Pulmonary artery endothelial cell (primary cell): Measurements from ENCODE around the gene TMEM140. TPM values are rescaled to one million over a fixed set of nuclear protein-coding genes. Genes with fewer than 3 reads are reported as not detected.
"Not testable (repeated sequence)": the region's sequence is repeated elsewhere in the genome, so short reads cannot be mapped to it uniquely, and the experiment has no call there.

Source experiments
- DNase-seq: peaks from one replicate; pipeline ENCODE4 v3.0.0-alpha.2; 2011; ENCODE audit warnings: low read depth, low spot score
- total RNA-seq: library from RNA; depleted of rRNA; stranded (reverse); fragments of >200 nt; gene quantifications from 2 replicates; pipeline ENCODE4 v1.2.3, GENCODE V29; 2014

The TMEM140 gene
- total RNA-seq, 1 donor from 2014 or later: 13.4 TPM

DNA sequence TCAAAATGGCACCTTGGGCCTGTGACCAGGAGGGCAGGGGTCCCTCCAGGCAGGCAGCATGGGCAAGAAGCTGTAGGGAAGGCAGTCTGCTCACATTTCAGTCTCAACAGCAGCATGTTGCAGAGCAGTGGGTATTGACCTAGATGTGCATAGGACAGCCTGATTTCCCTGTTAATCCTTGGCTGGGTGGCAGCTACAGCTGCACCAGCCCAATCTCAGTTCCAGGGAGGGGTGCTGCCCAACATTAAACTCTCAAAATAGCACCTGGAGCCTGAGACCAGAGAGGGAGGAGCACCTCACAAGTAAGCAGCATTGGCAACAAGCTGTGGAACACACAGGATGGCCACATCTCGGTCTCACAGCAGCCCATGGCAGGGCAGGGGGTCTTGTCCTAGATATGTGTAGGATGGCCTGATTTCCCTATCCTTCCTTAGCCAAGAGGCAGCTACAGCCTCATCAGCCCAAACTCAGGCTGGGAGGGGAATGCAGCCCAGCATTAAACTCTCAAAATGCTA, 10.3 kb downstream of the TMEM140 start:
- no peak for DNase-seq

DNA sequence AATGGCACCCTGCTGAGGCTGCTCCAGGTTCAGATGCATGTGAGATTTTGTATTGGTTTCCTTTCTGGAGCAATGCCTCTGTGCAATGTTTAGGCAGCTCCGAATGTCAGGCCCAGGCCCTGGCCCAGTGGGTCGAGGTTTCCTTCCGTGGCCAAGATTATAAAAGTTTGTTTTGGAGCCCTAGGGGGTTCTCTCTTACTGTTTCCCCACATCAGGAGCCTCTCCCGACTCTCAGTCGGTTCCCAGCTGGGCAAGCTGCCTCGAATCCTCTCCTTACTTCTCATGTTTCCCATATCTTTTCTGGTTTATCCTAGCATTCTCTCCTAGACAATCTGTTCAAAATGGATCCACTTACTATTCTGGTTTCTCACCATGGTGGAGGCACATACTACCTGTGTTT, 11.0 kb downstream of the TMEM140 start:
- no peak for DNase-seq

DNA sequence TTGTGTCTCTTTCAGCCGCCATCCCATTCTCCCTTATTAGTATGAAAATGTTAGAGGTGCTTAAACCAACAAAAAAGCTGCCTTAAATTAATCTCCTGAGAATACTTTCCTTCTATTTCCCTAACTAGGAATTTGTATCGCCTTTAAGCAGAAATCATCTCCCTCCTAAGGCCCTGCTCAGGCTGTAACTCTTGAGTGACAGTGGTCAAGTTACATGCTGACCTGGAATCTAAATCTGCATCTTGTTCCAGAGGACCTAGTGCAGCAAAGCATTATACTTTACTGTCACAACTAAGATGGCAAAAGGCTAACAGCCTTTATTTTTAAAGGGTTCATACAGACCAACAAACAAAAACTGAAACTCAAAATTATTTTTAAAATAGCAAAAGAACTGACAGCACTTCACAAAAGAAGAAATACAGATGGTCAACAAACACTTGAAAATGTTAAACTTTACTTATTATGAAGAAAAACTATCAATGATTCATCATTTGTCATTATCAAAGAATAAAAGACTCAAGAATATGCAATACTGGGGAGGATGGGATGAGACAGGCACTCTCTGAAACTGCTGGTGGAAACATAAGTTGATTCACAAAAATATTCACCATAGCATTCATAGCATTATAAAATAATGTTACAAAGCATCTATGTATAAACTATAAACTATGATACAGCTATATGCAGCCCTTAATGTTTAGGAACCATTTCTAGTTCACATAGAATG, 11.7 kb downstream of the TMEM140 start:
- DNase-seq: no peak

- DNase-seq: peak; percentile 66
Measured at GRCh38 chr7:135160098-135160857, 12.4 kb downstream of the TMEM140 start.

DNA sequence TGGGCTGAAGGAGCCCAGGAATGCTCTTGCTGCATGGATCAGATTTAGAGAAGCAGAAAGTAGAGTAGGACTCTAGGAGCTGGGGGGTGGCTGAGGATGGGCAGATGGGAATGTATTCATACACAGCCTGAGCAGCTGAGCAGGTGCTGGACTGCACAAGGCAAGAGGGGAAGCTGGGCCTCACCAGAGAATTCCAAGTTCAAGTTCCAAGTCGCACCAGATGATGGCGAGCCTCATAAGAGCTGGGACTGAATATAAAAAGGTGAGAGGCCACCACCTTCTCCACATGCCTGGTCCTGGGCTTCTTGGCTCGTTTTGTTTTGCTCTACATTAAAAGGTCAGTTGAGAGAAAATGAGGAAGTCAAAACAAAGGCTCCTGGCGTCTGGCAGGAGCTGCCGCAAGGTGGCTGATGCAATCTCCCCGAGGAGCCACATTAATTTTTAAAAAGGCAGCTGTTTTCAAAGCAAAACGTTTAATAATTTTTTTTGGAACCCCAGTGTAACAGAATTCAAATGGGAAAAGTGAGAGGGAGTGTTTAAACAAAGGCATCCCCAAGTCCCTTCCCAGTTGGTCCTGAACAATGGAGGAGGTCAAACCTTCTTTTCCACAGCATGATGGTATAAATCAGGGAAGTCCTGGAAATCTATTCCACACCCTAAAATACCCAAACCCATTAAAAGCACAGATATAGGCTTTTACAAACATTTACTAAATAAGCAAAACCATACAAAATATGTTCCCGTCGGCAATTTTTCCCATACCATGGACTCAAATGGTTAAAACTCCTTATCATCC, 13.2 kb downstream of the TMEM140 start:
- DNase-seq: no peak

- DNase-seq: no peak
Measured at GRCh38 chr7:135161669-135162068, 13.8 kb downstream of the TMEM140 start.

- no peak for DNase-seq
Measured at GRCh38 chr7:135162382-135163001, 14.6 kb downstream of the TMEM140 start.

- DNase-seq: no peak
Measured at GRCh38 chr7:135164357-135165061, 16.6 kb downstream of the TMEM140 start.

DNA sequence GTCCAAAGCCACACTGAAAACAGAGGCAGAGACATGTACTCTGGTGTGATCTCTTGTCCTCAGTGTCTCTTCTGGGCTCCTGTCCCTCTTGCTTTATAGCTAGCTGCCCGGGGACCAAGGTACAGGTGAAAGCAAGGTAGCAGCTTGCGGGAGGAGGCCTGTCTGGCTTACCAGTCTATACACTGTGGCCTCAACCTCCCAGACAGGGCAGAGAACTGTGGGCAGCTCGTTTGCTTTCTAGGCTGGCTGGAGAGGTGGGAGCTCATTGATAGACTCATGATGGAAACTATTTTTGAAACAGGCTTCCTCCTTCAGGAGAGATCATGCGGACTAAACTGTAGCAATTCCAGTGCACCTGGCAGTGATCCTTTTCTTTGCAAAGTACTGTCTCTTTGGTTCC, 18.0 kb downstream of the TMEM140 start:
- no peak for DNase-seq

DNA sequence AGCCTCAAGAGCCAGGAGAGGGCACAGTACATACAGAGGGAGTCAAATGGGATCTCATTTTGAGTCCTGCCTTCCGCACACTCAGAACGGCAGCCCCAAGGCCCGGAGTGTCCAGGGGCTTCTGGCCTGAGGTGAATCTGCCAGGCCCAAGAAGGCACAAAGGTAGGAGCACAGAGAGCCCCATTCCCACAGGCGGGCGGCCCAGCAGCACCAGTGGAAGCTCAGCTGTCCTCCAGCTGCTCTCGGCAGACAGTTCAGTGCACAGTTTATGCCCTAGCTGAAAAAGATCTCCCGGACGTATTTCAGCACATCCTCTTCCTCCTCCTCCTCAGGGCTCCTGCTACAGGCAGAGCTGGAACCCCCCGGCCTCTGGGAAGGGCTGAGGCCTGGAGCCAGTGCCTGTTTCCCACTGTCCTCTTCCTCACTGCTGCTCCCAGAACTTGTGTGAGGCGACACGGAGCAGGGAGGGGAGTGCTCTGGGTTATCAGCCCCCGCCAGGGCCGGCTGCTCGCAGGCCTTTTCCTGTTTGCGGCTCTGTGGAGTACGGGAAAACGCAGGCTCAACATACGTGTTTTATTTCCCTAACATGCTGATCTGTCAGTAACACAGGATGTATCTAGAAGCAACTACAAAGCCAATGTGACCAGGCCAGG, 18.6 kb downstream of the TMEM140 start:
- no peak for DNase-seq

DNA sequence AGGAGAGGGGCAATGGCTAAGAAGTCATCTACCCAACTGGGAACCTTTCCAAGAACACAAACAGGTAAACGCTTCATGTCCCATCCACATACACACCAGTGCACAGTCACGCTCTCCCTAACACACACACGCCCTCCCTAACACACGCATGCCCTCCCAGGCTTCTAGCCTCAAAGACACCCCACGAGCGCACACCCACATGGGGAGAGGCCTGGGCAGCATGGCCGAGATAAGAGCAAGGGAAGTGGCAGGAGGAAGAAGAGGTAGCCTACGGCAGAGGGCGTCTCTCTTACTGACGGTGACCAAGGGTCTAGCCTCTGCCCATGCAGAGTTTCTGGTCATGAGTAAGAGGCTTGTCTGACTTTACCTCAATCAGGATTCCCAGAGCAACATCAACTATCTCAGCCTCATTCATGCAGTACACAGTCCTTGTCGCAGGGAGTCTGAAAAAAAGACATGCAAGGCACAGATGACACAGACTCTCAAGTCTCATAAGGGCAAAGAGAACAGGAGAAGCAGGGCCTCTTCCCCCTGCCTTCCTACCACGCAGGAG, 19.6 kb downstream of the TMEM140 start:
- DNase-seq: no peak

- DNase-seq: no peak
Measured at GRCh38 chr7:135168001-135168400, 20.1 kb downstream of the TMEM140 start.

DNA sequence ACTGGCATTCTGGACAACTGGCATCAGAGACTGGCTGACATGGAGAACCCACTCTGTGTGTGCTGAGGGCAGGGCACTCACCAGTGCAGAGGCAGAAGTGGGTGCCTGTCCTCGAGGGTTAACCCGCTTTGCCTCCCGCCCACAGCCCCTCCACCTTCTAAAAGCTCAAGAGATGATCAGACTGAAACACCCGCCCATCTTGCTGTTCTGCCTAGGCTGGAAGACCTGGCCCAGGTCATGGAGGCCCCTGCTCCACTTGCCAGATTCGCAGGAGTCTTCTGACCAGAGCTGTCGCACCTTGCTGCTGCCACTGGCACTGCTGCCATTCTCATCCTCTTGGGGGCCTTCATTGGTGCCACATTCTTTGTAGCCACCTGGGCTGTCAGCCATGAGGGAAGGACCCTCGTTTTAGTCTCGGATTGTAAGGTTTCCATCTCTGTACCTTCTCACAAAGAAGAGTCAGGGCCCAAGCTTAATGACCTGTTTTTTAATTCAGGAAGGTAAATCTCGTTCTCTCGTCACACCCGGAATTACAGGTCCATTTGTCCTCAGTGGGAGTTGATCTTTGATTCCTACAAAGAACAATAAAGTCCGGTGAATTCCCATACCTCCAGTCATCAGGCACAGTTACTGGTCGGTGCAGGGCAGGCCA, 20.7 kb downstream of the TMEM140 start:
- no peak for DNase-seq

- no peak for DNase-seq
Measured at GRCh38 chr7:135169141-135169963, 21.5 kb downstream of the TMEM140 start.

GRCh38 chr7:135169964-135170273, 22.0 kb downstream of the TMEM140 start:
- no peak for DNase-seq

DNA sequence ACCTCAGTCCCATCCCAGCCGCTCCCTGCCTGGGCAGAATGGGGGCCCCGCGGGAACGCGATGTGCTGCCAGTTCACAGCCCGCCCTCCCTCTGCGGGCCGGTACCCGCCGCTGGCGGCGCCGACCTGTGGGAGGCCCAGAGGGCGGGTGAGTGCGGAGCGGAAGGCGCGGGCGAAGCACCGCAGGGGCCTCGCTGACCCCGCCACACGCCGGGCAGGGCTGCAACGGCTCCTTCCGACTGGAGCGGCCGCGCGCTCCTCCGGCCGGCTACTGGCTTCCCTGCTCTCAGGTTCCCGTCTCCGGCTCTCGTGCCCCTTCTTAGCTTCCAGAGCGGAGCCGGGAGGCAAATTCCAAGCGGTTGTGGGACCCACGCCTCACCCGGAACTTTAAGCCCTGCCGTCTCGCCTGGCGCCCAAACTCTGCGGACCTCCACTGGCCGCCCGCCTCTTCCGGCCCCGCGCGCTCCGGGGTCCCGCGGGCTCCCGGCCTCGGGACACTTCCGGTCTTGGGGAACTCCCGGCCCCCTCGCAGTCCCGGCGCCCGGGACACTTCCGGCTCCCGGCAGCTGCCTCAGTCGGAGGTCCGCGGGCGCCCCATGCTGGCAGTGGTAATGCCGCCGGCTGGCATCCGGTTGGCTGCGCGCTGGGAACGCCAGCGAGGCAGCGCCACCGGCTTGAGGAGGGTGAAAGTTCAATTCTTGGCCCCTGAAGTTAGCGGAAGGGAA, 22.6 kb downstream of the TMEM140 start, which contains the start of gene CYREN:
CYREN (minus strand) TSS at position 434 of the 724 bp plus-strand sequence. CDS start 1,785 bp downstream, outside the sequence.
- DNase-seq: peak; percentile 82

- DNase-seq: not testable (repeated sequence)
Measured at GRCh38 chr7:135170998-135171481, 23.2 kb downstream of the TMEM140 start.
